Sigmoid colon (tissue), 4 donors: ENCODE results near the gene RAF1.

Experiments used
- CTCF ChIP-seq, 4 experiments: fragments of 450-650 bp in 3 of 4; fragments of 200-600 bp in 1 of 4; IDR thresholded peaks; one replicate each; pipeline ENCODE4 v1.5.1; 2016 to 2019; ENCODE audit warnings: antibody characterized with exemption in 4 of 4, mild to moderate bottlenecking in 3 of 4, moderate library complexity in 2 of 4
- POLR2A ChIP-seq, 2 donors: fragments of 450-650 bp; IDR thresholded peaks; one replicate each; pipeline ENCODE4 v1.6.1; 2016; ENCODE audit warnings: antibody characterized with exemption in 2 of 2, mild to moderate bottlenecking in 2 of 2, moderate library complexity in 2 of 2
- POLR2AphosphoS5 ChIP-seq, 4 donors: sonication (generic); formaldehyde crosslinking; IDR thresholded peaks; one replicate each; pipeline ENCODE4 v1.6.1; 2017; ENCODE audit warnings: antibody characterized with exemption in 4 of 4

- TF ChIP-seq POLR2A (IDR thresholded peaks at IDR 0.05) (no peak), CTCF (IDR thresholded peaks at IDR 0.05) (no peak), POLR2AphosphoS5 (IDR thresholded peaks at IDR 0.05) (no peak)
Observed at GRCh38 chr3:12591997-12592715, 71.8 kb downstream of the RAF1 start.
